Right lobe of liver (tissue), 6 donors: ENCODE measurements around the gene APOBEC3G. TPM values are rescaled to one million over a fixed set of nuclear protein-coding genes. Genes with fewer than 3 reads are reported as not detected.

Experiments
- ATAC-seq, 4 donors: fragments of 200-7000 bp; cut with Tn5 transposase; one replicate each; pipeline ENCODE4 v1.9.1; 2020; ENCODE audit warnings: mild to moderate bottlenecking in 4 of 4, moderate library complexity in 4 of 4
- DNase-seq, 3 donors: peaks; one replicate each; pipeline ENCODE4 v3.0.0-alpha.2; 2020
- H3K27ac ChIP-seq, 3 donors: fragments of 200-600 bp; one replicate each; pipeline ENCODE4 v1.8.0; 2022
- H3K27me3 ChIP-seq, 2 donors: fragments of 200-600 bp; one replicate each; pipeline ENCODE4 v1.8.0; 2022
- H3K36me3 ChIP-seq, 4 donors: fragments of 200-600 bp; sonication (generic) in 1 of 4; one replicate each; pipeline versions ENCODE4 v1.5.1 to v1.8.0; 2017 to 2022; ENCODE audit warnings: control low read depth in 1 of 4
- H3K4me1 ChIP-seq, 4 donors: fragments of 200-600 bp; sonication (generic) in 1 of 4; one replicate each; pipeline versions ENCODE4 v1.5.1 to v1.8.0; 2017 to 2022; ENCODE audit warnings: control low read depth in 1 of 4
- H3K4me3 ChIP-seq, 3 donors: fragments of 200-600 bp; one replicate each; pipeline ENCODE4 v1.8.0; 2022
- H3K9me3 ChIP-seq, 4 donors: fragments of 200-600 bp; sonication (generic) in 1 of 4; one replicate each; pipeline versions ENCODE4 v1.5.1 to v1.8.0; 2017 to 2022; ENCODE audit warnings: control low read depth in 1 of 4
- POLR2A ChIP-seq: fragments of 450-650 bp; IDR thresholded peaks from one replicate; pipeline ENCODE4 v1.6.1; 2017; ENCODE audit warnings: antibody characterized with exemption, mild to moderate bottlenecking
- WGBS: methylation state at CpG from one replicate; pipeline ENCODE4 v1.1.6; 2018; ENCODE audit warnings: low coverage, low lambda C conversion rate; ENCODE audit not compliant: insufficient coverage; ENCODE audit errors: missing lambda C conversion rate; 5-methylcytosine and 5-hydroxymethylcytosine counted together
- intact Hi-C, 2 donors: fragments of 100-400 bp; cut with DNase I; formaldehyde crosslinking; loops; one replicate each; pipeline versions ENCODE4 v1.11.2 to v1.14.1; 2022
- total RNA-seq, 6 experiments: library from RNA; depleted of rRNA in 2 of 6; stranded (reverse); fragments of >200 nt in 2 of 6; fragmentation: NEBNext Ultra II Directional in 3 of 6; extraction: Animal tissue kit (Norgen Biotek cat#: 25700) in 3 of 6; gene quantifications; one replicate each; pipeline versions ENCODE4 v1.1.0 to v1.2.4, GENCODE V29; 2016 to 2023
- TF ChIP-seq, protein P1 (sequence below), 4 donors: fragments of 200-600 bp in 3 of 4; fragments of 450-650 bp in 1 of 4; IDR thresholded peaks; one replicate each; pipeline versions ENCODE4 v1.5.1 to v1.8.0; 2016 to 2022; ENCODE audit warnings: antibody characterized with exemption in 4 of 4, mild to moderate bottlenecking in 2 of 4
- donor health status: DM: no; HTN: yes; CAD: no.
- donor health status: DM: no; HTN: no; CAD: no.
- donor health status: DM: no; HTN: no; CAD: no.
- donor health status: DM: no; HTN: yes; CAD: no.
- donor health status: DM: no; HTN: yes; CAD: no.

The APOBEC3G gene
- total RNA-seq, 6 experiments from 2014 or later = 0.42 to 3.0 (median 2.0) TPM

DNA sequence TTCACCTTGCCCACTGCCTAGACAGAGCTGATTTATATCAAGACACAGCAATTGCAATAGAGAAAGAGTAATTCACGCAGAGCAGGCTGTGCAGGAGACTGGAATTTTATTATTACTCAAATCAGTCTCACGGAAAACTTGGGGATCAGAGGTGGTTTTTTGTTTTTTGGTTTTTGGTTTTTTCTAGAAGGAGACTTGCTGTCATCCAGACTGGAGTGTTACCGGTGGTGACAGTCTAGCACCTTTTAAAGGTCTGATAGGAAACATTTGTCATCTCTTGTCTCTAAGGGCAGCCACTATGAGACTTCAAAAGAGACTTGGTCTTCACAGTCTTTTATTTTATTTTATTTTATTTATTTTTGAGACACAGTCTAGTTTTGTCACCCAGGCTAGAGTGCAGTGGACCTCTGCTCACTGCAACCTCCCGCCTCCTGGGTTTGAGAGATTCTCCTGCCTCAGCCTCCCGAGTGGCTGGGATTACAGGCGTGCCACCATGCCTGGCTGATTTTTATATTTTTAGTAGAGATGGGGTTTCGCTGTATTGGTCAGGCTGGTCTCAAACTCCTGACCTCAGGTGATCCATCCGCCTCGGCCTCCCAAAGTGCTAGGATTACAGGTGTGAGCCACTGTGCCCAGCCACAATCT, 39.0 kb downstream of the APOBEC3G start:
- TF ChIP-seq POLR2A = no peak
- TF ChIP-seq, protein P1, sequence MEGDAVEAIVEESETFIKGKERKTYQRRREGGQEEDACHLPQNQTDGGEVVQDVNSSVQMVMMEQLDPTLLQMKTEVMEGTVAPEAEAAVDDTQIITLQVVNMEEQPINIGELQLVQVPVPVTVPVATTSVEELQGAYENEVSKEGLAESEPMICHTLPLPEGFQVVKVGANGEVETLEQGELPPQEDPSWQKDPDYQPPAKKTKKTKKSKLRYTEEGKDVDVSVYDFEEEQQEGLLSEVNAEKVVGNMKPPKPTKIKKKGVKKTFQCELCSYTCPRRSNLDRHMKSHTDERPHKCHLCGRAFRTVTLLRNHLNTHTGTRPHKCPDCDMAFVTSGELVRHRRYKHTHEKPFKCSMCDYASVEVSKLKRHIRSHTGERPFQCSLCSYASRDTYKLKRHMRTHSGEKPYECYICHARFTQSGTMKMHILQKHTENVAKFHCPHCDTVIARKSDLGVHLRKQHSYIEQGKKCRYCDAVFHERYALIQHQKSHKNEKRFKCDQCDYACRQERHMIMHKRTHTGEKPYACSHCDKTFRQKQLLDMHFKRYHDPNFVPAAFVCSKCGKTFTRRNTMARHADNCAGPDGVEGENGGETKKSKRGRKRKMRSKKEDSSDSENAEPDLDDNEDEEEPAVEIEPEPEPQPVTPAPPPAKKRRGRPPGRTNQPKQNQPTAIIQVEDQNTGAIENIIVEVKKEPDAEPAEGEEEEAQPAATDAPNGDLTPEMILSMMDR (IDR thresholded peaks at IDR 0.05) = no peak
- intact Hi-C loops = no loop called here
- no peaks in the 10 kb centered on the region for H3K4me1 ChIP-seq
- H3K4me3 ChIP-seq = no peak overlapping the region
- 63% methylated on average over 8 of the region's 9 CpGs for WGBS
- no peaks in the 10 kb centered on the region for H3K27me3 ChIP-seq
- ATAC-seq (no peak), DNase-seq (no peak)
- H3K27ac ChIP-seq = no peak overlapping the region
- H3K36me3 ChIP-seq = no peaks in the 10 kb centered on the region
- H3K9me3 ChIP-seq = no peaks in the 10 kb centered on the region

DNA sequence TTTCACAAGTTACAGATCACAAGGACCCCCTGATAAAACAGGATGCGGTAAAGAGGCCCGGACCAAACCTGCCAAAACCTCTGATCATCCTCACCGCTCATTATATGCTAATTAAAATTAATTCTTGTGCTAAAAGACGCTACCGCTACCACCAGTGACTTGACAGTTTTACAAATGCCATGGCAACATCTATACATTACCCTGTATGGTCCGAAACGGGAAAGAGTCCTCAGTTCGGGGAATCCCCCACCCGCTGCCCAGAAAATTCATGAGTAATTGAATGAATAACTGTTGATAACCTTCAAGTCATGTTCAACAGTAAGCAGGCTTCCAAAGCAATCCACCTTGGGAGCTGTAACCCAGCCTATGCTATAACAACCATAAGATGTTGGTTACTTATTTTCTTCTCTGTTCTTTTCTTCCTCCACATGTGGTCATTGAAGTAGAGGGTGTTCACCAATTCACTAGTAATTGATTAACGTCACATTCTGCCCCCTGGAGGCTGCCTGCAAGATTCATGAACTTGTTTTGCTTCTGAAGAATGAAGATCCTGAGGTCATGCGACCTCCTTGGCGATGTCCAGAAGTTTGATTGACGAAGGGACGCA, 40.6 kb downstream of the APOBEC3G start:
- Histone ChIP-seq H3K4me3 (no peak overlapping the region), H3K36me3 (no peaks in the 10 kb centered on the region), H3K27me3 (no peaks in the 10 kb centered on the region), H3K27ac (no peak overlapping the region), H3K4me1 (no peaks in the 10 kb centered on the region), H3K9me3 (no peaks in the 10 kb centered on the region)
- ATAC-seq (peak; percentile 72 to 86 (median 74)), DNase-seq (peak in 2 of 3 donors; percentile 54 to 56)
- WGBS = 33% methylated on average over 14 of the region's 14 CpGs
- intact Hi-C loops = no loop called here
- no peak for TF ChIP-seq POLR2A
- TF ChIP-seq, protein P1 (IDR thresholded peaks at IDR 0.05) = peak; percentile 49 to 63 (median 55)

DNA sequence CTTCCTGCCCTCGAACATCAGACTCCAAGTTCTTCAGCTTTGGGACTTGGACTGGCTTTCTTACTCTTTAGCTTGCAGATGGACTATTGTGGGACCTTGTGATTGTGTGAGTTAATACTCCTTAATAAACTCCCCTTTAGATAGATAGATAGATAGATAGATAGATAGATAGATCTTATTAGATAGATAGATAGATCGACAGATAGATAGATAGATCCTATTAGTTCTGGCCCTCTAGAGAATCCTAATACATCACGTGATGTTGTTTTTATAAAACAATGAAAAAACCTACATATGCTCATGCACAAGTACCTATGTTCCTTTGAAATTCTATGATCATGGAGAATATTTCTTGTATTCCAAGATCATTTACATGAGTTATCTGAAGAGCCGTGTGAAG, 43.9 kb downstream of the APOBEC3G start:
- H3K4me1 ChIP-seq = no peaks in the 10 kb centered on the region
- H3K9me3 ChIP-seq = no peaks in the 10 kb centered on the region
- TF ChIP-seq, protein P1 (IDR thresholded peaks at IDR 0.05) = no peak
- TF ChIP-seq POLR2A = no peak
- ATAC-seq (no peak), DNase-seq (no peak)
- 70% methylated on average over 4 of the region's 4 CpGs for WGBS
- no peaks in the 10 kb centered on the region for H3K27me3 ChIP-seq
- H3K27ac ChIP-seq = no peak overlapping the region
- no peak overlapping the region for H3K4me3 ChIP-seq
- no peaks in the 10 kb centered on the region for H3K36me3 ChIP-seq
- intact Hi-C loops = loop anchor here (5.0 to 10.0 kb wide), 2 partner anchors 114 to 256 kb away; no protein-coding TSS in a partner anchor

DNA sequence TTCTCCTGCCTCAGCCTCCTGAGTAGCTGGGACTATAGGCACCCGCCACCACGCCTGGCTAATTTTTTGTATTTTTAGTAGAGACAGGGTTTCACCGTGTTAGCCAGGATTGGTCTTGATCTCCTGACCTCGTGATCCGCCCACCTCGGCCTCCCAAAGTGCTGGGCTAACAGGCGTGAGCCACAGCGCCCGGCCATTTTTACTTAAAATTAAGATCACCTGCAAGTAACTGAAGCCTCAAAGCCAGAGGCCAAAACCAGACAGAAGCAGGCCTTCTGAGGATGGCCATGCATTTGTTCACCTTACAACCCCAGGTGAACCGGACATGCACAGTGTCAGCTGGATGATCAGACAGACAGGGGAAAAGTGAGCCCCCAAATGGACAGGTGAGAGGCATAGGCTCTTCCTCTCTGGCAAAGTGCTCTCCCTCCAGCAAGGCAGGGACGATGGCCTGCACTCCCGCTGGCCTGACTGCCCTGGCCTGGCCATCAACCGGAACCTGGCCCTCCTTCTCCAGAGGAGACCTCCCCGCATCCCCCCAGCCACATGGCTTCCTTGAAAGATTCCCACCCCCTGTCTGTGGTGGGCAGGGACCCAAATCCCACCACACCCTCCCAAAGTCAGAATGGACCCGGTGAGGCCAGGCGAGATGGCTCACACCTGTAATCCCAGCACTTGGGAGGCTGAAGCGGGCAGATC, 45.8 kb downstream of the APOBEC3G start:
- H3K36me3 ChIP-seq = no peaks in the 10 kb centered on the region
- ATAC-seq = no peak
- no peak overlapping the region for H3K27ac ChIP-seq
- DNase-seq = peak in 1 of 3 donors; percentile 39
- no peak overlapping the region for H3K4me3 ChIP-seq
- TF ChIP-seq, protein P1 (IDR thresholded peaks at IDR 0.05) = no peak
- no peak for TF ChIP-seq POLR2A
- H3K9me3 ChIP-seq = no peaks in the 10 kb centered on the region
- H3K27me3 ChIP-seq = no peaks in the 10 kb centered on the region
- no peaks in the 10 kb centered on the region for H3K4me1 ChIP-seq
- intact Hi-C loops = loop anchor here (5.0 to 10.0 kb wide), 2 partner anchors 116 to 258 kb away; no protein-coding TSS in a partner anchor
- WGBS = 50% methylated on average over 2 of the region's 17 CpGs
